NCI-H1930 (cell line): ENCODE measurements around the gene OR8A1.

Experiments
- DNase-seq, 2 experiments: peaks; one replicate each; lab custom pipeline; 2025; lab: John Stamatoyannopoulos, UW

Gene OR8A1

GRCh38 chr11:124569697-124570096, at the start of gene OR8A1:
Gene OR8A1 (plus strand): TSS chr11:124569997. CDS start chr11:124570120, 123 bp downstream.
- no peak for DNase-seq

GRCh38 chr11:124520550-124520854, 49.3 kb upstream of the OR8A1 start:
- DNase-seq = no peak

- no peak for DNase-seq
Measured at GRCh38 chr11:124533626-124534025, 36.2 kb upstream of the OR8A1 start.

- DNase-seq = no peak
Measured at GRCh38 chr11:124534051-124534450, 35.7 kb upstream of the OR8A1 start.

GRCh38 chr11:124535552-124536232, 34.1 kb upstream of the OR8A1 start:
- no peak for DNase-seq

GRCh38 chr11:124536520-124536919, 33.3 kb upstream of the OR8A1 start:
- no peak for DNase-seq

- DNase-seq = no peak
Measured at GRCh38 chr11:124538019-124538418, 31.8 kb upstream of the OR8A1 start.

GRCh38 chr11:124541204-124541603, 28.6 kb upstream of the OR8A1 start:
- no peak for DNase-seq

- no peak for DNase-seq
Measured at GRCh38 chr11:124543145-124543544, 26.7 kb upstream of the OR8A1 start.

GRCh38 chr11:124543554-124543953, 26.2 kb upstream of the OR8A1 start, which contains the start of gene OR8B12:
Gene OR8B12 (minus strand): TSS chr11:124543654. CDS start chr11:124543654, 0 bp downstream.
- DNase-seq = no peak

- DNase-seq = no peak
Measured at GRCh38 chr11:124551189-124551588, 18.6 kb upstream of the OR8A1 start.

GRCh38 chr11:124551987-124552386, 17.8 kb upstream of the OR8A1 start:
- no peak for DNase-seq

- no peak for DNase-seq
Measured at GRCh38 chr11:124556828-124557227, 13.0 kb upstream of the OR8A1 start.

GRCh38 chr11:124570160-124570559, 363 bp downstream of the OR8A1 start:
- no peak for DNase-seq

- DNase-seq = no peak
Measured at GRCh38 chr11:124577716-124578427, 8.1 kb downstream of the OR8A1 start.

GRCh38 chr11:124578761-124579160, 9.0 kb downstream of the OR8A1 start:
- no peak for DNase-seq

GRCh38 chr11:124581817-124582216, 12.0 kb downstream of the OR8A1 start:
- no peak for DNase-seq

- DNase-seq = no peak
Measured at GRCh38 chr11:124582565-124582964, 12.8 kb downstream of the OR8A1 start.

- no peak for DNase-seq
Measured at GRCh38 chr11:124583781-124584180, 14.0 kb downstream of the OR8A1 start.

GRCh38 chr11:124584681-124585372, 15.0 kb downstream of the OR8A1 start:
- DNase-seq = no peak

- DNase-seq = peak in 1 of 2 experiments; percentile 52
Measured at GRCh38 chr11:124586238-124586860, 16.6 kb downstream of the OR8A1 start.

GRCh38 chr11:124591430-124591829, 21.6 kb downstream of the OR8A1 start:
- no peak for DNase-seq

GRCh38 chr11:124592627-124593026, 22.8 kb downstream of the OR8A1 start:
- DNase-seq = no peak
